Posterior cingulate gyrus (tissue), 11 donors: ENCODE measurements around the gene CFAP20.
A peak's percentile ranks its signal among the peaks of the same experiment; 100 is the strongest.
"Not testable (repeated sequence)": the region's sequence is repeated elsewhere in the genome, so short reads cannot be mapped to it uniquely, and the experiment has no call there.

Source experiments
- DNase-seq, 10 donors: peaks; one replicate each; pipeline versions ENCODE4 v3.0.0 to v3.0.0-alpha.2; 2020 to 2021; ENCODE audit warnings: mixed read lengths in 3 of 10
- intact Hi-C: fragments of 100-400 bp; cut with DNase I; formaldehyde crosslinking; loops from one replicate; pipeline ENCODE4 v1.15.1; 2023

Gene CFAP20

DNA sequence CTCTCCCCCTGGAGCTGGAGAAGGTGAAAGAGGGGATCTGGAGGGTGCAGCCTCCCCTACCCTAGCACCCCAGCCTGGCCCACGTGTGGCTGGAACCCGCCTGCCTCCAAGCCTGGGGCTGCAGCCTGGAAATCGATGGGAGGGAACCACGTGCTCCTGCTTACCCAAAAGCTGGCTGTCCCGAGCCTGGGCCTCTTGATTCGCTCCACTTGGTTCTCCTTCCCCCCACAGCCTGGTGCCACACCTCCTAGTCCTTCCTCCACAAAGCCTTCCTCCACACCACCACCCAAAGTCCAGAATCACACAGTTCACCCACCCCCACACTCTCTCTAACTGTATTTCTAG, 29.3 kb downstream of the CFAP20 start:
- peak in 2 of 10 donors; percentile 46 to 79 for DNase-seq
- intact Hi-C loops = no loop called here

DNA sequence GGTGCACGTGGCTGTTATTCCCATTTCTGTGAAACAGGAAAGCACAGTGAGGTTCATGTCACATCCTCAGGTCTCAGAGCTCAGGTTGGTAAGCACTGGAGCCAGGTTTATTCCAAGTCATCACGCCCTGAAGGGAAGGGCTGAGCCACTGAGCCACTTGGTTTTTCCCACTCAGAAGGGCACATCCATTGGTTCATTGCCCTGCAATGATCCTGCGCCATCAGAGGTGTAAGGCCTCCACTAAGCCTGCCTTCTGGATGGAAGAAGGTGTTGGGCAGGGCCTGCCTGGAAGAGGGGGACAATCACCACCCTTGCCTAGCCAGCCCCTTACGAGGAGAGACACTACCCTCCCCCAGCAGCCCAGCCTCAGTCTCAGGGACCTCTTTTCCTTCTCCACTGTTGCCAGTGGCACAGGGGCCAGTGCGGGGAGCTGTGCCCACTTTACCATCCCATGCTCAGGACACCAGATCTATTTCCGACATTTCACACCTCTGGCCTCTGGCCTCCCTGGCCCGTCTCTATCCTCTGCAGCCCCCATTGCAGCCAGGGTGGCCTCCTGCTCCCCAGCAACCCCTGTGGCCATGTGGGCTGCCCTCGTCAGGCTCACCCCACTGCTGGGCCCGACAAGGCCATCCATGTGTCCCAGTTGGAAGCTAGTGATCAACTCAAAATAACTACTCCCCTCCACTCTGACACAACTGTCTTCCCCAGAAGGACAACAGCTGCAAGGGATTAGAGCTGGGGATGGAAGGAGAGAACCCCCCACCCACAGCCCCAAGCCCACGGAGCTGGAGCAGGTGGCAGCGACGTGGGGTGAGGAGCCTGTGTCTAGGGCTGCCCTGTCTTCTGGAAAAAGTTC, 29.9 kb downstream of the CFAP20 start:
- peak in 2 of 10 donors; percentile 9 to 55 for DNase-seq
- intact Hi-C loops = no loop called here

DNA sequence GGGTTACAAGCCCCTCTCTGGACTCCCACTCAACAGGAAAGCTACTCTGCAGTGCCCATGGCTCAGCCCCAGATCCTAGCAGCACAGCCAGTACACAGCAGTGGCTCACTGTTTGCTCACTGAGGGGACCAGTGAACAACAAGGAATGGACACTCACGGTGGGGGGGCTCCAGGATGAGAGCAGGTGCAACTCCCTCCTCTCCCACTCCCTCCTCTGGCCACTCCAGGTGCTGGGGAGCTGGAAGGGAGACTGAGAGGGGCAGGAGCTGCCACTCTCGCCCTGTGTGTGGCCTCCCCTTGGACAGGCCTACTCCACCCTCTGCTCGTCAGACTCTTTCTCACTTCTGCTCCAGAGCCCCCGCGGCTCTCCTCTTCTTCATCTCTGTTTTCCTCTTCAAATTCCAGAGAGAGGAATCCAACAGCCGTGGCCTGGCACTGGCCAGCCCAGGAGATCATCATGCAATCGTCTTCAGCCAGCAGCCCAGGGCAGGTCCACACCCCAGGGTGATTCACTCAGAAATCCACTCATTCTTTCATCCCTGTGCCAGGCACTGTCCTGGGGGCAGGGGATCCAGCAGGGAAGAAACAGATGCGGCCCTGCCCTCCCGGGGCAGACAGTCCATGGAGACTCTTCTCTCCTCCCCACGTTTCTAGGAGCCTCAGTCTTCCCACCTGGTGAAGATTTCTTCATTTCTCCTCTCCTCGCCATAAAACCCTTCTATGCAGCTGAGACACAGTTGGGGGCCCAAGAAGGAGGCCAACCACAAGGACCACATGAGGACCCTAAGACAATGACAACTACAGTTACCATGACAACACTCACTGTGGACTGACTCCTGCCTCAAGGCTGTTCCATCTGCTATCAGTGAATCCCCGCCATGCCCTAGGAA, 30.7 kb downstream of the CFAP20 start:
- intact Hi-C loops = no loop called here
- DNase-seq = peak in 2 of 10 donors; percentile 37 to 62

DNA sequence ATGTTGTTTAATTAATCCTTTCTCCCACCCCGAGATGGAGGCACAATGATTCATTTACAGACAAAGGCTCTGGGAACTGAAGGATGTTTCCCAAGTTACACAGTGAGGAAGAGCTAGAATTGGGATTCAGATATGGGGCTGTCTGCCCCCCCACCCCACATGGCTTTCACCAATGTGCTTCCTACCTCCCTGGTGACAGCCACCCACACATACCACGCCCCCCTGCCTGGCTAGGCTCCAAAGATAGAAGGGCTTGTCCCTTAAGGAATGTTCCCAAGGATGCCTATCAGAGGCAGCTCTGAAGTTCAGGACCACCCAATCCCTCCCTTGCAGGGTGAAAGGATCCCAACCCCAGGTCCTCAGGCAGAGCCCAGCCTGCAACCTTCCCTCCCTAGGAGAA, 32.9 kb downstream of the CFAP20 start:
- intact Hi-C loops = no loop called here

DNA sequence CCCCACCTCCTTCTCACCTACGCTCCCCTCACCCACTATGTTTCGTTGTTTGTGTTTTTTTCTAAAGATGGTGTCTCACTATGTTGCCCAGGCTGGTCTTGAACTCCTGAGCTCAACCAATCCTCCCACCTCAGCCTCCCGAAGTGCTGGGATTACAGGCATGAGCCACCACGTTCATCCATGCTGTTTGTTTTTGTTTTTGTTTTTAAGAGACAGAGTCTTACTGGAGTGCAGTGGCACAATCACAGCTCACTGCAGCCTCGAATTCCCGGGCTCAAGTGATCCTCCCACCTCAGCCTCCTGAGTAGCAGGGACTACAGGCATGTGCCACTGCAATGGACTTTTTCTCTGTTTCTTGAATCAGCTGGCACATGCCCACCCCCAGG, 33.6 kb downstream of the CFAP20 start:
- intact Hi-C loops = not testable (repeated sequence)
- peak in 1 of 10 donors; percentile 22 for DNase-seq

More for the DNA sequence above, 32.9 kb downstream of the CFAP20 start:
- no peak for DNase-seq

DNA sequence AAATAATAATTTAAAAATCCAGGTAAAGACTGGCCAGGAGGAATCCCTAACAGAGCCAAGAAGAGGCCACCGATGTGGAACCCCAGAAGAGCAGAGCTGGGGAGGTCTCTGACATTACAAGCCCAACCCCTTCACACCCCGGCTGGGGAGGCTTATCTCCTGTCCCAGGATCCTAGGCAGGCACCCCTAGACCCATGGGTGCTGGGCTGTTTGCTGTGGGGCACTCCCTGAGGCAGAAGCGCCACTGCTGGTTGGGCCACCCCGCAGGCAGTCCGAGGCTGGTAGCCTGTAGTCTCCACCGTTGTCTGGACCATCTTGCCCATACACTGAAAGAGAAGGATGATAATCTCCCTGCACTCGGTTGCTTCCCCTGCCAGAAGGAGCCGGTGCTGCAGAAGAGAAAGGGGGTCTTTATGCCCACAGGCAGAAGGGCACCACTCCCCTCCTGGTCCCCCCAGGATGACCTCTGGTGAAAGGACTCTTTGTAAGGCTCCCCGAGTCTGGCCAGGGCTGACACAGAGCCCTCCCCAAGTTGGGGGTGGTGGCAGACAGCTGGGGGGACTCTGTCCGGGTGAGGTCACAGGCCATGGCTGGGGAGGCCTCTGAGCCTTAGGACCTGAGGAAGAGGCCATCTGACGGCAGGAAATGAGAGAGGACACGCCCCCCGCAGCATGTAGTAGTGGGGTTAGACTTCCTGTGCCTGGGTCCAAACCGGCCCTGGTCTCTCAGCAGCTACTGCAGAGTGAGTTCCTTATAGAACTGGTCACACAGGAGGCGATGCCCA, 34.2 kb downstream of the CFAP20 start:
- intact Hi-C loops = no loop called here
- peak in 3 of 10 donors; percentile 17 to 84 (median 36) for DNase-seq

DNA sequence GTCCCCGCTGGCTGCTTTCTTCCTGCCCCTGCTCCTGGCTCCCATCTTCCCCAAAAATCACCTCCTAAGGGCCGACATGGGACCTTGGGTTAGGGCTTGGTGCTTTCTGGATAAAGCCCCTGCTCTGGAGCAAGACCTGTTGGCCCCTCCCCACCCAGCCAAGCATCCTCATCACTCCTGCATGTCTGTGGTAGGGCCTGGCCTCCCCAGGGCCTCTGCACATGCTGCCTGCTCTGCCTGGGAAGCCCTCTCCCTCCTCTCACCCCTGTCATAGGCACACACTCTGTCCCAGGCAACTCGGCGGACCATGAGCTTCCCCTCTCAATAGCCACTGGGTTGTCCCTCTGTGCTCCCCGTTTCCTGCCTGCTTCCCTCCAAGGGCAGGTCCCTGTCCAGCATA, 35.2 kb downstream of the CFAP20 start:
- intact Hi-C loops = no loop called here
- peak in 2 of 10 donors; percentile 26 to 62 for DNase-seq

DNA sequence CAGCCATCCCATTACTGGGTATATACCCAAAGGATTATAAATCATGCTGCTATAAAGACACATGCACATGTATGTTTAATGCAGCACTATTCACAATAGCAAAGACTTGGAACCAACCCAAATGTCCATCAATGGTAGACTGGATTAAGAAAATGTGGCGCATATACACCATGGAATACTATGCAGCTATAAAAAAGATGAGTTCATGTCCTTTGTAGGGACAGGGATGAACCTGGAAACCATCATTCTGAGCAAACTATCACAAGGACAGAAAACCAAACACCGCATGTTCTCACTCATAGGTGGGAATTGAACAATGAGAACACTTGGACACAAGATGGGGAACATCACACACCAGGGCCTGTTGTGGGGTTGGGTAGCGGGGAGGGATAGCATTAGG, 38.8 kb downstream of the CFAP20 start:
- intact Hi-C loops = not testable (repeated sequence)
- peak in 1 of 10 donors; percentile 1 for DNase-seq

DNA sequence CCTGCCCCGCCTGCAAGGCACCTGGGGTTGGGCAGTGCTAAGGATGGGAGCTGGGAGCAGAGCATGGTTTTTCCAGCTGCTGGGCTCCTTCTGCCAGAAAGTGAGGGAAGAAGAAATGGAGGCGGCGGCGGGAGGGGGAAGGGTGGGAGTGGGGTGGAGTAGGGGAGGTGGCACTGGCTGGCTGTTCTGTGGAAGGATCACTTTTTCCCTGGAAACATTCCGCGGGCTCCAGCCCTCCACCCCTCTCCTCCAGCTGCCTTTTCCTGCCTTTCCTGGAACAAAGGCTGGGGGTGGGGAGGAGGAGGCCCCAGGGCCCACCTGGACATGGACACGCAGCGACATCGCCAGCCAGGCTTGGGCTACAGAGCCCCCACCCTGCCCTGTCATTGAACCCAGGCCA, 41.1 kb downstream of the CFAP20 start:
- DNase-seq = peak in 2 of 10 donors; percentile 20 to 41
- intact Hi-C loops = no loop called here

DNA sequence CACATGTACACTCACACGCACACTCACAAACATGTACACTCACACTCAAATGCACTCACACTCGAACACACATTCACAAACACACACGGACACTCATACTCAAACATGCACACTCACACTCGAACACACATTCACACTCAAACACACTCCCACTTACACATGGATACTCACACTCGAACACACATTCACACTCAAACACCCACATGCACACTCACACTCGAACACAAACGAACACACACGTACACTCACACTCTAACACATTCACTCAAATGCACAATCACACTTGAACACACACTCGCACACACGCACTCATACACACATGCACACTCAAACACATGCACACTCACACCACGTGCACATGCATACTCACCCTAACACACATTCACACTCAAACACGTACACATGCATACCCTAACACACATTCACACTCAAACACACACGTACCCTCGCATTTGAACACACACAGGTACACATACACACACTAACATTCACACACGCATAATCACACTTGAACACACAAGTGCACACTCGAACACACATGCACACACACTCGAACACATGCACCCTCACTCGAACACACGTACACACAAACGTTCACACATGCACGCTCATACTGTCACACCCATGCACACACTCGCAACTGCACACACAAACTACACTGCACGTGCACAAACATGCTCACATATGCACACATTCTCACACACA, 41.8 kb downstream of the CFAP20 start:
- intact Hi-C loops = no loop called here
- peak in 2 of 10 donors; percentile 17 to 22 for DNase-seq

DNA sequence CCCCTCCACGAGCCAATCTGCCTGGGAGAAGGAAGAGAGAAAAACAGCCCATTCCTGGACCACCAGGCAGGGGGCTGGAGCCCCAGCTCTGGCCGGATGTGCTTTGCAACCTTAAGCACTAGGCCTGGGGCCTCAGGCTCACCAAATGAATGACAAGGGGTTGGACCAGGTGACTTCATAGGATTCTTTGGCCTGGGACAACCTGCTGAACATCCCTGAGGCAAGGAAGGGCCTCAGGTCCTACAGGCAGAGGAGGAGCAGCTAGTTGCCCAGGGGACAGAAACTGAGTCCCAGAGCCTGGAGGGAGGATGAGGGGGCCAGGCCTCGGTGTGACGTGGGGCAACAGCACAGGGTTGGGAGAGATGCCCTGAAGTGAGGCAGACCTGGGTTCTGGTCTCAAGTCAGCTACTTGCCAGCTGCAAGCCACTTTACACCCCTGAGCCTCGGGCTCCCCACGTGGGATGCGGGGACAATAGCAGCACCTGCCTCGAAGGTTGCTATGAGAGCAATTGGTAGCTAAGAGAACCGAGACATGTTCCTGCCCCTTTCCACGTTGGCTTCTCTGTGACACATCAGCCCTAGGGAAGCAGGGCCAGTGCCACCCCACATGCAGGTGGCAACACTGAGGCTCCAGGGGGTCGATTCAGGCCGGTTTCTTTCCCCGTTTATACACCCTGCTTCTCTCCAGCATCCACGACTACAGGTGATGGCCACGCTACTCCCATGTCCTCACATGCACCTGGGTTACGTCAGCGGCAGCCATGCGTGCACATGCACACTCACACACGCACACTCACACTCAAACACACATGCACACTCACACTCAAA, 42.6 kb downstream of the CFAP20 start:
- peak in 2 of 10 donors; percentile 38 to 46 for DNase-seq
- intact Hi-C loops = no loop called here

DNA sequence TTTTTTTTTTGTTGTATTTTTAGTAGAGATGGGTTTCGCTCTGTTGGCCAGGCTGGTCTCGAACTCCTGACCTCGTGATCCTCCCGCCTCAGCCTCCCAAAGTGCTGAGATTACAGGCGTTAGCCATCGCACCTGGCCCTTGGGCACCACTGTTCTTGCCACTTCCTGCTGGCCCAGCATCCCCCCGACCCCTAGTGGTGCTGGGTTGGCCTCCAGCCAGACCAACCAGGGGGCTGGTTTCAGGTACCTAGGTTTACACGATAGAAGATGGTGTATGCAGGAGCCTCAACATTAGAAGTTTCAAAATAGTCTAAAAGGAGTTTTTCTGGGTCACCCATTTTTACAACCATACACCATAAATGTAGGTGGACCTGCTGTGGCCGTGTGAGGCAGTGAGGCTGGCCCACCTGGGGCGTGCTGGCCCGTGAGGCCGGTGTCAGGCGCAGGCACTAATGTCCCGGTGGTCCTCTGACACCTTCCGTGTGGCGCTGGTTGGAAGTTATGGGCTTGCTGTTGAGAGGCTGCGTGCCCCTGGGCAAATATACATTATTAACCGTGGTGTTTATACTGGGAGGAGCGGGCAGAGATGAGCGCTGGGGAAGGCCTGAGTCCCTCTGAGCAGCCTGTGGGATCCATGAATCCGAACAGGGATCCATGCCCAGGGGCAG, 43.5 kb downstream of the CFAP20 start:
- intact Hi-C loops = no loop called here
- DNase-seq = peak in 2 of 10 donors; percentile 70

DNA sequence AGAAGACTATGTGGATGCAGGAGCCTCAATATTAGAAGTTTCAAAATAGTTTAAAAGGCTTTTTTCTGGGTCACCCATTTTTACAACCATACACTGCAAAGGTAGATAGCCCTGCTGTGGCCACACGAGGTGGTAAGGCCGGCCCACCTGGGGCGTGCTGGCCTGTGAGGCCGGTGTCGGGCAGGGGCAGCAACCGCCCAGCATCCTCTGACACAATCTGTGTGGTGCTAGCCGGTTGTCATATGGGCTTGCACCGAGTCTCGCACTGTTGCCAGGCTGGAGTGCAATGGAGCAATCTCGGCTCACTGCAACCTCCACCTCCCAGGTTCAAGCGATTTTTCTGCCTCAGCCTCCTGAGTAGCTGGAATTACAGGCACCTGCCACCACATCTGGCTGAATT, 44.0 kb downstream of the CFAP20 start:
- DNase-seq = peak in 2 of 10 donors; percentile 59 to 64
- intact Hi-C loops = no loop called here

DNA sequence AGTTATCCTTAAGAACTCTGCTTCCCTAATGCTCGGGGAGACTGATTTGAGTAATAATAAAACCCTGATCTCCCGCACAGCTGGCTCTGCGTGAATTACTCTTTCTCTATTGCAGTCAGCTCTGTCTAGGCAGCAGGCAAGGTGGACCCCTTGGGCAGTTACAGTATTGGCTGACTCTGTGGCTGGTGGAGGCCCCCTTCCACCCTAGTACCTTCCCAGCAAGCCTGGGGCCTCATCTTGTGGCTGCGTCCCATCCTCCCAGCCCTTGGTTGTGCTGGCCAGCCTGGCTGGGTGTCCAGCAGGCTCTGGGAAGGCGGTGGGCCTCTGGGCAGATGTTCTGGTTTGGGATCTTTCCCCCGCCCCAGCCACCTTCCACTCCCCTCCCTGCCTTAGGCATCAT, 44.5 kb downstream of the CFAP20 start:
- intact Hi-C loops = no loop called here
- DNase-seq = peak in 2 of 10 donors; percentile 39 to 62

DNA sequence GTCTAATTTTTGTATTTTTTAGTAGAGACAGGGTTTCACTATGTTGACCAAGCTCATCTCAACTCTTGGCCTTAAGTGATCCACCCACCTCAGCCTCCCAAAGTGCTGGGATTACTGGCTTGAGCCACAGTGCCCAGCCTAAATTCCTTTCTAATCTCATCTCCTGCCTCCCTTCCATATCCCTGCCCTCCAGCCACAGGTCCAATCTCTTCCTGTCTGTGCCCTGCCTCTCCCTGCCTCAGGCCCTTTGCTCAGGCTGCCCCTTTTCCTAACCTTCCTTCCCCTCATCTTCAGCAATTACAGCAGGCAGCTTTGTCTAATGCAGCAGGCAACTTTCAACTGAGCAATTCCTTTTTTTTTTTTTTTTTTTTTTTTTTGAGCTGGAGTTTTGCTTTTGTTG, 46.8 kb downstream of the CFAP20 start:
- intact Hi-C loops = no loop called here
- peak in 1 of 10 donors; percentile 19 for DNase-seq

DNA sequence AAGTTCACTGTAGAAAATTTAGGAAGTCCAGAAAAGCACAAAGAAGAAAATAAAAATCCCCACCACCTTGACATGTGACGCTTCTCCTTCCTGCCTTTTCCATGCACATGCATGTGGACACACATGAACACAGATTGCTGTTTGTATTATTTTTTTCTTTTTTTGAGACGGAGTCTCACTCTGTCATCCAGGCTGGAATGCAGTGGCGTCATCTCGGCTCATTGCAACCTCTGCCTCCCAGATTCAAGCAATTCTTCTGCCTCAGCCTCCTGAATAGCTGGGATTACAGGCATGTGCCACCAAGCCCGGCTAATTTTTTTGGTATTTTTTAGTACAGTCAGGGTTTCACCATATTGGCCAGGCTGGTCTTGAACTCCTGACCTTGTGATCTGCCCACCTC, 48.5 kb downstream of the CFAP20 start:
- intact Hi-C loops = not testable (repeated sequence)

DNA sequence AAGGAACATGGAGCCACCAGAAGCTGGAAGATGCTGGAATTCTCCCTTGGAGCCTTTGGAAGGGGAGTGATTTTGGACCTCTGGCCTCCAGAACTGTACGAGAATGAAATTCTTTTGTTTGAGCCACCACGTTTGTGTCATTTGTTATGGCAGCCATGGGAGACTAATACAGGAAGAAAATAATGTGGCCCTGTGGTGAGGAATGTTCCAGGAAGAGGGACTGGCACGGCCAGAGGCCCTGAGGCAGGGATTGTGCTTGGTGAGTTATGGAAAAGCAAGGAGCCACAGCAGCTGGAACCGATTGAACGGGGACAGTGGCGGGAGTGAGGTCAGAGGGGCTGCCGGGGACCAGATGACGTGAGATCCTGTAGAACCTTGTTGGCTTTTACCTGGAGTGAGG, 51.4 kb downstream of the CFAP20 start:
- intact Hi-C loops = no loop called here
- DNase-seq = peak in 2 of 10 donors; percentile 12 to 29

More for the DNA sequence above, 48.5 kb downstream of the CFAP20 start:
- DNase-seq = peak in 1 of 10 donors; percentile 22

DNA sequence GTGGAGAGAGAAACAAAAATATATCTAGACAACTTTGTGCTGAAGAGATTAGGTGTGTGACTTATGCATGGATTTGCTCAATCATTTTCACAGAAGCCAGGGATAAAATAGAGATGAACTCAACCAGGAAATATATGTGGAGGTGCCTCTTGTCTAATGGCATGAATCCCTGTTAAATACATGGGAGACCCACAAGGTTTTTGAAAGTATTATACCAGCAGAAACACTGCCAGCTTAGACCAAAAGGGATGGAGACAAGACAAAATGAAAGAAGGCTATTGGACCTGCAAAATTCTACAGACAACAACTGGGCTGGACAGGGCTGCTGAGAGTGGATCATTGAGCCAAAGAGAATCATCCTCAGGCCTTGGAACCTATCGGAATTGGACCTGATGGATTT, 52.7 kb downstream of the CFAP20 start:
- DNase-seq = no peak
- intact Hi-C loops = no loop called here
